Measurements from ENCODE around the gene FKBP4.
"Not testable (repeated sequence)": the region's sequence is repeated elsewhere in the genome, so short reads cannot be mapped to it uniquely, and the experiment has no call there.

DNA sequence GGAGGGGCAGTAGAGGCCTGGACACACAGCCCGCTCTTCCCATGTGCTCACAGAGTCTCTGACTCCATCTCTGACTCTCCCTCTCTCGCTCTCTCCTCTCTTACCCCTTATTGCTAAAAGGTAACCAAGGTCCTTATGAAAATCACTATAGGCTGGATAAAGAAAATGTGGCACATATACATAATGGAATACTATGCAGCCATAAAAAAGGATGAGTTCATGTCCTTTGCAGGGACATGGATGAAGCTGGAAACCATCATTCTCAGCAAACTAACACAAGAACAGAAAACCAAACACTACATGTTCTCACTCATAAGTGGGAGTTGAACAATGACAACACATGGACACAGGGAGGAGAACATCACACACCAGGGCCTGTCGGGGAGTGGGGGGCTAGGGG lies 24.2 kb upstream of the FKBP4 start:
- not testable (repeated sequence) for TF ChIP-seq POLR2A (IDR thresholded peaks at IDR 0.05)
- TF ChIP-seq, protein P1, sequence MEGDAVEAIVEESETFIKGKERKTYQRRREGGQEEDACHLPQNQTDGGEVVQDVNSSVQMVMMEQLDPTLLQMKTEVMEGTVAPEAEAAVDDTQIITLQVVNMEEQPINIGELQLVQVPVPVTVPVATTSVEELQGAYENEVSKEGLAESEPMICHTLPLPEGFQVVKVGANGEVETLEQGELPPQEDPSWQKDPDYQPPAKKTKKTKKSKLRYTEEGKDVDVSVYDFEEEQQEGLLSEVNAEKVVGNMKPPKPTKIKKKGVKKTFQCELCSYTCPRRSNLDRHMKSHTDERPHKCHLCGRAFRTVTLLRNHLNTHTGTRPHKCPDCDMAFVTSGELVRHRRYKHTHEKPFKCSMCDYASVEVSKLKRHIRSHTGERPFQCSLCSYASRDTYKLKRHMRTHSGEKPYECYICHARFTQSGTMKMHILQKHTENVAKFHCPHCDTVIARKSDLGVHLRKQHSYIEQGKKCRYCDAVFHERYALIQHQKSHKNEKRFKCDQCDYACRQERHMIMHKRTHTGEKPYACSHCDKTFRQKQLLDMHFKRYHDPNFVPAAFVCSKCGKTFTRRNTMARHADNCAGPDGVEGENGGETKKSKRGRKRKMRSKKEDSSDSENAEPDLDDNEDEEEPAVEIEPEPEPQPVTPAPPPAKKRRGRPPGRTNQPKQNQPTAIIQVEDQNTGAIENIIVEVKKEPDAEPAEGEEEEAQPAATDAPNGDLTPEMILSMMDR (IDR thresholded peaks at IDR 0.05) = not testable (repeated sequence)
